NCI-H226 (cell line): ENCODE data around the gene CLCF1.
"Not testable (repeated sequence)": the region's sequence is repeated elsewhere in the genome, so short reads cannot be mapped to it uniquely, and the experiment has no call there.

Experiments used
- DNase-seq: peaks from one replicate; pipeline ENCODE4 v3.0.0-alpha.2; 2015

CLCF1 gene

GRCh38 chr11:67320011-67320410, 53.4 kb downstream of the CLCF1 start:
- no peak for DNase-seq

- DNase-seq = not testable (repeated sequence)
These were observed 54.5 kb downstream of the CLCF1 start for GRCh38 chr11:67318876-67319275.

- DNase-seq = no peak
These were observed 55.4 kb downstream of the CLCF1 start for GRCh38 chr11:67317888-67318555.

GRCh38 chr11:67317205-67317887, 56.1 kb downstream of the CLCF1 start:
- DNase-seq = peak; percentile 91

- no peak for DNase-seq
These were observed 56.6 kb downstream of the CLCF1 start for GRCh38 chr11:67316882-67317204.

GRCh38 chr11:67315325-67315909, 58.0 kb downstream of the CLCF1 start:
- DNase-seq = no peak

GRCh38 chr11:67314218-67314617, 59.2 kb downstream of the CLCF1 start:
- no peak for DNase-seq
